Measurements from ENCODE around the gene AFDN. TPM values are rescaled to one million over a fixed set of nuclear protein-coding genes. Genes with fewer than 3 reads are reported as not detected.

Gene AFDN
- total RNA-seq, 2 donors from 2014 or later: 214 to 239 TPM

DNA sequence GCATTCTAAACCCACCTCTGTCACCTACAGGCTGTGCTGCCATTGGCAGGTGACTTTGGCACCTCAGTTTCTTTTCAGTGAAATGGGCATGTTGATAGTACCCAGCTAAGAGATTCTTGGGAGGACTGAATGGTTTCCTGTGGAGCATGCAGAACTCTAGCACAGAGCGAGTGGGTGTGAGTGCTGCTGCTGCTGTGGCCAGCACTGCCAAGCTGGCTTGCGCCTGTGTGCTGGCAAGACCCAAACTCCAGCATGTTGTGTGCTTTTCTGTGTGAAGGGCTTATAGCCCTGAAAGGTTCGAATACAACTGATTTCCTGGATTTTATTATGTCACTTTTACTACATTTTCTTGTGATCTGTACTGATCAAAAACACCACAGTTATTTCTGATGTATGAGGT is 92.6 kb downstream of the AFDN start:
- Histone ChIP-seq H3K27me3 (ENCODE audit: control insufficient read depth, insufficient read depth, low read length, poor library complexity, severe bottlenecking) (no peaks in the 10 kb centered on the region), H3K27ac (ENCODE audit: low read depth, low read length) (no peak overlapping the region), H3K36me3 (ENCODE audit: control insufficient read depth, insufficient read depth, low read length) (peaks cover 99% of the 10 kb centered on the region), H3K9ac (ENCODE audit: extremely low read depth, low read length, poor library complexity, severe bottlenecking) (no peak overlapping the region), H3K4me1 (ENCODE audit: control insufficient read depth, insufficient read depth, low read length) (no peaks in the 10 kb centered on the region), H3K9me3 (ENCODE audit: control insufficient read depth, low read length) (no peaks in the 10 kb centered on the region), H3K4me3 (ENCODE audit: low read length) (no peak overlapping the region)
- Mint-ChIP-seq H3K4me3 (no peak overlapping the region), H3K9me3 (no peaks in the 10 kb centered on the region), H3K36me3 (ENCODE audit: low read depth) (peaks cover 66% of the 10 kb centered on the region), H3K27me3 (ENCODE audit: insufficient read depth) (no peaks in the 10 kb centered on the region), H3K27ac (no peak overlapping the region), H3K4me1 (no peaks in the 10 kb centered on the region)
- no peak for DNase-seq
- 96 to 100% methylated on average over 2 to 3 of the region's 3 CpGs for WGBS, 2 experiments (ENCODE audit: insufficient coverage in 1 of 2, insufficient read length in 1 of 2)
- TF ChIP-seq, protein P1, sequence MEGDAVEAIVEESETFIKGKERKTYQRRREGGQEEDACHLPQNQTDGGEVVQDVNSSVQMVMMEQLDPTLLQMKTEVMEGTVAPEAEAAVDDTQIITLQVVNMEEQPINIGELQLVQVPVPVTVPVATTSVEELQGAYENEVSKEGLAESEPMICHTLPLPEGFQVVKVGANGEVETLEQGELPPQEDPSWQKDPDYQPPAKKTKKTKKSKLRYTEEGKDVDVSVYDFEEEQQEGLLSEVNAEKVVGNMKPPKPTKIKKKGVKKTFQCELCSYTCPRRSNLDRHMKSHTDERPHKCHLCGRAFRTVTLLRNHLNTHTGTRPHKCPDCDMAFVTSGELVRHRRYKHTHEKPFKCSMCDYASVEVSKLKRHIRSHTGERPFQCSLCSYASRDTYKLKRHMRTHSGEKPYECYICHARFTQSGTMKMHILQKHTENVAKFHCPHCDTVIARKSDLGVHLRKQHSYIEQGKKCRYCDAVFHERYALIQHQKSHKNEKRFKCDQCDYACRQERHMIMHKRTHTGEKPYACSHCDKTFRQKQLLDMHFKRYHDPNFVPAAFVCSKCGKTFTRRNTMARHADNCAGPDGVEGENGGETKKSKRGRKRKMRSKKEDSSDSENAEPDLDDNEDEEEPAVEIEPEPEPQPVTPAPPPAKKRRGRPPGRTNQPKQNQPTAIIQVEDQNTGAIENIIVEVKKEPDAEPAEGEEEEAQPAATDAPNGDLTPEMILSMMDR (conservative IDR thresholded peaks at IDR 0.05): no peak

DNA sequence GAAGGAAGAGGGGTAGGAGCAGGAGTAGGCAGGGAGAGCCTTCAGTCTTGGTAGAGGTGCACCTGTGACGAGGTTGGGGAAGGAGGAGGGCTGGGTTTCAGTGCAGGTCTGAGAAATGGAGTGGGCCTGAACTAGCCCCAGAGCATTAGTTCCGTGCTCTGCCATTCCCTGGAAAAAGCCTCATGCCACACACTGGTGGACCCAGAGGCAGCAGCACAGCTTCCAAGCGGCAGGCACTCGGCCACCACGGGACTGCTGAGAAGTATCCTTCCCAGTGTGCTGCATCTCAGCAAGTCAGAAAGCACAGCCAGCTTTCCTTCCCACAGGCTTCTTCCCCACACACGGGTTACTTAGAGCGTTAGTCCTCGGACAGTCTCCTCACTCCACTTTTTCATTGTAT is 93.5 kb downstream of the AFDN start:
- H3K27me3 Mint-ChIP-seq (ENCODE audit: insufficient read depth): no peaks in the 10 kb centered on the region
- H3K4me1 Mint-ChIP-seq: no peaks in the 10 kb centered on the region
- H3K4me3 ChIP-seq (ENCODE audit: low read length): no peak overlapping the region
- H3K4me3 Mint-ChIP-seq: no peak overlapping the region
- 93 to 100% methylated on average over 6 to 8 of the region's 8 CpGs for WGBS, 2 experiments (ENCODE audit: insufficient coverage in 1 of 2, insufficient read length in 1 of 2)
- H3K36me3 ChIP-seq (ENCODE audit: control insufficient read depth, insufficient read depth, low read length): peaks cover 99% of the 10 kb centered on the region
- peak overlapping the region; percentile 14 for H3K27ac Mint-ChIP-seq
- peaks cover 68% of the 10 kb centered on the region for H3K36me3 Mint-ChIP-seq (ENCODE audit: low read depth)
- no peaks in the 10 kb centered on the region for H3K9me3 ChIP-seq (ENCODE audit: control insufficient read depth, low read length)
- H3K9me3 Mint-ChIP-seq: no peaks in the 10 kb centered on the region
- H3K9ac ChIP-seq (ENCODE audit: extremely low read depth, low read length, poor library complexity, severe bottlenecking): no peak overlapping the region
- H3K27ac ChIP-seq (ENCODE audit: low read depth, low read length): no peak overlapping the region
- no peak for DNase-seq
- TF ChIP-seq, protein P1 (conservative IDR thresholded peaks at IDR 0.05): no peak
- no peaks in the 10 kb centered on the region for H3K4me1 ChIP-seq (ENCODE audit: control insufficient read depth, insufficient read depth, low read length)
- no peaks in the 10 kb centered on the region for H3K27me3 ChIP-seq (ENCODE audit: control insufficient read depth, insufficient read depth, low read length, poor library complexity, severe bottlenecking)

DNA sequence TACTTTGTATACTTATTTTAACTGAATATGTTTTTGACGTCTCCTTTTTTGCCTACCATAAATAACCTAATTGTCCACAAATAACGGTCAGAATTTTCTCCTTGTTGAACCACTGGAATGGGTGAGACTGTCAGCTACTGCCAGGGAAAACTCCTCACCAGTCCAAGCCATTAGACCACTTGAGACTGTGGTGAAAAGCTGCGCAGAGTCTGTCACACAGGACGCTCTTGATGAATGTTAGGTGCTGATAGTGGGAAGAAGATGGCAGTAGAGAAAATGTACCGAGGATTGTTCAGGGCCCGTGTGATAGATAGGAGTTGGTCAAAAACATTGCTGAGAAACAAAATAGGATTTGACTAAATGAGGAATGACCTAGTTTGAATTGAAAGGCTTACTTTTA is 95.1 kb downstream of the AFDN start:
- H3K9me3 ChIP-seq (ENCODE audit: control insufficient read depth, low read length): no peaks in the 10 kb centered on the region
- no peak overlapping the region for H3K4me3 Mint-ChIP-seq
- no peaks in the 10 kb centered on the region for H3K27me3 ChIP-seq (ENCODE audit: control insufficient read depth, insufficient read depth, low read length, poor library complexity, severe bottlenecking)
- H3K9ac ChIP-seq (ENCODE audit: extremely low read depth, low read length, poor library complexity, severe bottlenecking): no peak overlapping the region
- no peak overlapping the region for H3K27ac ChIP-seq (ENCODE audit: low read depth, low read length)
- no peak for DNase-seq
- no peaks in the 10 kb centered on the region for H3K4me1 ChIP-seq (ENCODE audit: control insufficient read depth, insufficient read depth, low read length)
- no peaks in the 10 kb centered on the region for H3K9me3 Mint-ChIP-seq
- no peak overlapping the region for H3K4me3 ChIP-seq (ENCODE audit: low read length)
- peaks cover 77% of the 10 kb centered on the region for H3K36me3 Mint-ChIP-seq (ENCODE audit: low read depth)
- 95 to 100% methylated on average over 4 to 6 of the region's 6 CpGs for WGBS, 2 experiments (ENCODE audit: insufficient coverage in 1 of 2, insufficient read length in 1 of 2)
- no peaks in the 10 kb centered on the region for H3K4me1 Mint-ChIP-seq
- no peak overlapping the region for H3K27ac Mint-ChIP-seq
- TF ChIP-seq, protein P1 (conservative IDR thresholded peaks at IDR 0.05): no peak
- peaks cover 99% of the 10 kb centered on the region for H3K36me3 ChIP-seq (ENCODE audit: control insufficient read depth, insufficient read depth, low read length)
- no peaks in the 10 kb centered on the region for H3K27me3 Mint-ChIP-seq (ENCODE audit: insufficient read depth)

Data from endodermal cell (in vitro differentiated cells).